ENCODE data around the gene TYW3.

The TYW3 gene

GRCh38 chr1:74790453-74790852 lies 57.5 kb downstream of the TYW3 start:
- no peak for DNase-seq

- no peak for DNase-seq
Measured at GRCh38 chr1:74791491-74791890, 58.5 kb downstream of the TYW3 start.

- no peak for DNase-seq
Measured at GRCh38 chr1:74799119-74799657, 66.2 kb downstream of the TYW3 start.

GRCh38 chr1:74811436-74812179 lies 78.7 kb downstream of the TYW3 start:
- DNase-seq, result no peak

GRCh38 chr1:74812180-74812541 lies 79.2 kb downstream of the TYW3 start:
- no peak for DNase-seq
